Measurements from ENCODE around the gene MAN2A1.

DNA sequence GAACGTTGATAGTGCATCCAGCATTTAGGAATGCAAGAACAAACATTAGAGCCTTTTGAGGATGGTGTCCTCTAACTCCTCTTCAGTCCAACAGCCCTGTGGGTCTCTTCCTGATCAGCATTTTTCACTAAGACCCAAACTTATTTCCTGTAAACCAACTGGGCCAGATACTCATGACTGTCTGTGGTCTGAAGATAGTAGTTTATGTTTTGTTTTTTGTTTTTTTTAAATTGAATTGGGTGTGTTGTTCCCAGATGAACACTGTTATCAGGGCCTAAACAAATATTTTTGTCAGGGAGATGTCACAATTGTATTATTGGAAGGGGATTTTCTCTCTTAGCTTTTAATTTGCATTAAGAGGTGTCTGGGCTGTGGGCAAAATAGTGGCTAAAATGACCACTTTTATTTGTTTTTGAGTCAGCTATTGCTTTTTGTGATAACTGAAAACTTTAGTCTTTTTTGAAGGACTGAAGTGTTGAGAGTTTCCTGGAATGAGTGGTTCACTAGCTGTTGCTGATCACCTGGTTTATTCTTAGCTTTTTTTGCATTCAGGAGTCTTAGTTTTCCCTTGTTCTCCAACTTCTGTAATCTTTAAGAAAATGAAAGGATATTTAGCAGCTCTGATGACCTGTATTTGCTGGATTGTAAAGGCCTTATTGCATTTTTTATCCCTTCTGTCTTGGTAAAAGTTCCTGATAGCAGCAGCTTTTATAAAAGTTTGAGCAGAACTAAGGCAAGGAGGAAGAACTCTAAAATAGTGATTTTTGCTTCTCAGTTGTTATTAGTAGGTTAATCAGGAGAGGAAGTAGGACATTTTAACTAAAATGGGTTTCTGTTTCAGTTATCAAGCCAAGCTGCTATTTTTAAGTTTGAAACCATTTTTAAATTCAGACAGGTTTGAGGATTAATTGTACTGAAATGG lies 5.5 kb downstream of the MAN2A1 start:
- TF ChIP-seq, protein P1, sequence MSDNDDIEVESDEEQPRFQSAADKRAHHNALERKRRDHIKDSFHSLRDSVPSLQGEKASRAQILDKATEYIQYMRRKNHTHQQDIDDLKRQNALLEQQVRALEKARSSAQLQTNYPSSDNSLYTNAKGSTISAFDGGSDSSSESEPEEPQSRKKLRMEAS (IDR thresholded peaks at IDR 0.05): no peak
- TF ChIP-seq EP300 (IDR thresholded peaks at IDR 0.05; ENCODE audit: borderline replicate concordance) (no peak), RAD21 (IDR thresholded peaks at IDR 0.05; ENCODE audit: low read depth) (no peak), YY1 (IDR thresholded peaks at IDR 0.05; ENCODE audit: low read depth) (no peak), EGR1 (IDR thresholded peaks at IDR 0.05) (no peak), TEAD4 (IDR thresholded peaks at IDR 0.05) (no peak), TAF1 (IDR thresholded peaks at IDR 0.05; ENCODE audit: low read depth) (no peak), CEBPB (IDR thresholded peaks at IDR 0.05) (no peak), ZBTB7A (IDR thresholded peaks at IDR 0.05; ENCODE audit: low read depth) (no peak), FOXM1 (IDR thresholded peaks at IDR 0.05; ENCODE audit: borderline replicate concordance, low read depth) (no peak)
- TF ChIP-seq, protein P2, sequence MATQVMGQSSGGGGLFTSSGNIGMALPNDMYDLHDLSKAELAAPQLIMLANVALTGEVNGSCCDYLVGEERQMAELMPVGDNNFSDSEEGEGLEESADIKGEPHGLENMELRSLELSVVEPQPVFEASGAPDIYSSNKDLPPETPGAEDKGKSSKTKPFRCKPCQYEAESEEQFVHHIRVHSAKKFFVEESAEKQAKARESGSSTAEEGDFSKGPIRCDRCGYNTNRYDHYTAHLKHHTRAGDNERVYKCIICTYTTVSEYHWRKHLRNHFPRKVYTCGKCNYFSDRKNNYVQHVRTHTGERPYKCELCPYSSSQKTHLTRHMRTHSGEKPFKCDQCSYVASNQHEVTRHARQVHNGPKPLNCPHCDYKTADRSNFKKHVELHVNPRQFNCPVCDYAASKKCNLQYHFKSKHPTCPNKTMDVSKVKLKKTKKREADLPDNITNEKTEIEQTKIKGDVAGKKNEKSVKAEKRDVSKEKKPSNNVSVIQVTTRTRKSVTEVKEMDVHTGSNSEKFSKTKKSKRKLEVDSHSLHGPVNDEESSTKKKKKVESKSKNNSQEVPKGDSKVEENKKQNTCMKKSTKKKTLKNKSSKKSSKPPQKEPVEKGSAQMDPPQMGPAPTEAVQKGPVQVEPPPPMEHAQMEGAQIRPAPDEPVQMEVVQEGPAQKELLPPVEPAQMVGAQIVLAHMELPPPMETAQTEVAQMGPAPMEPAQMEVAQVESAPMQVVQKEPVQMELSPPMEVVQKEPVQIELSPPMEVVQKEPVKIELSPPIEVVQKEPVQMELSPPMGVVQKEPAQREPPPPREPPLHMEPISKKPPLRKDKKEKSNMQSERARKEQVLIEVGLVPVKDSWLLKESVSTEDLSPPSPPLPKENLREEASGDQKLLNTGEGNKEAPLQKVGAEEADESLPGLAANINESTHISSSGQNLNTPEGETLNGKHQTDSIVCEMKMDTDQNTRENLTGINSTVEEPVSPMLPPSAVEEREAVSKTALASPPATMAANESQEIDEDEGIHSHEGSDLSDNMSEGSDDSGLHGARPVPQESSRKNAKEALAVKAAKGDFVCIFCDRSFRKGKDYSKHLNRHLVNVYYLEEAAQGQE (IDR thresholded peaks at IDR 0.05; ENCODE audit: low read depth): no peak
